Upper lobe of left lung (tissue), 6 donors: Measurements from ENCODE around the gene FIBCD1. TPM values are rescaled to one million over a fixed set of nuclear protein-coding genes. Genes with fewer than 3 reads are reported as not detected.

Experiments used
- ATAC-seq, 2 donors: fragments of 200-7000 bp; cut with Tn5 transposase; one replicate each; pipeline ENCODE4 v1.9.1; 2022; ENCODE audit warnings: mild to moderate bottlenecking in 2 of 2, moderate library complexity in 2 of 2; ENCODE audit not compliant: low FRiP score in 2 of 2
- DNase-seq, 2 donors: peaks; one replicate each; pipeline ENCODE4 v3.0.0-alpha.2; 2019 to 2020
- H3K27ac ChIP-seq, 4 donors: fragments of 200-600 bp; sonication (generic); one replicate each; pipeline ENCODE4 v1.5.1; 2016 to 2019
- H3K27me3 ChIP-seq, 4 donors: fragments of 200-600 bp; sonication (generic); one replicate each; pipeline ENCODE4 v1.5.1; 2017 to 2019
- H3K36me3 ChIP-seq, 4 donors: fragments of 200-600 bp; sonication (generic); one replicate each; pipeline ENCODE4 v1.5.1; 2016 to 2019
- H3K4me1 ChIP-seq, 4 donors: fragments of 200-600 bp; sonication (generic); one replicate each; pipeline ENCODE4 v1.5.1; 2018 to 2019
- H3K4me3 ChIP-seq, 4 donors: fragments of 200-600 bp; sonication (generic); one replicate each; pipeline ENCODE4 v1.5.1; 2017 to 2019; ENCODE audit warnings: mild to moderate bottlenecking in 2 of 4, moderate library complexity in 1 of 4
- H3K9me3 ChIP-seq, 4 donors: fragments of 200-600 bp; sonication (generic); one replicate each; pipeline ENCODE4 v1.5.1; 2018 to 2019
- CTCF ChIP-seq, 6 experiments: fragments of 450-650 bp in 4 of 6; fragments of 200-600 bp in 2 of 6; sonication (generic) in 2 of 6; IDR thresholded peaks; one replicate each; pipeline ENCODE4 v1.5.1; 2016 to 2019; ENCODE audit warnings: antibody characterized with exemption in 6 of 6
- EP300 ChIP-seq, 4 donors: sonication (generic); formaldehyde crosslinking; IDR thresholded peaks; one replicate each; pipeline ENCODE4 v1.5.1; 2017; ENCODE audit warnings: antibody characterized with exemption in 4 of 4, control low read depth in 2 of 4
- POLR2A ChIP-seq, 4 donors: fragments of 450-650 bp; IDR thresholded peaks; one replicate each; pipeline ENCODE4 v1.5.1; 2016 to 2017; ENCODE audit warnings: antibody characterized with exemption in 4 of 4, mild to moderate bottlenecking in 2 of 4
- POLR2AphosphoS5 ChIP-seq, 2 donors: sonication (generic); formaldehyde crosslinking; IDR thresholded peaks; one replicate each; pipeline ENCODE4 v1.5.1; 2017; ENCODE audit warnings: antibody characterized with exemption in 2 of 2
- WGBS, 2 donors: methylation state at CpG; one replicate each; pipeline ENCODE4 v1.1.5; 2017 to 2018; 5-methylcytosine and 5-hydroxymethylcytosine counted together
- total RNA-seq, 6 donors: library from RNA; depleted of rRNA in 4 of 6; stranded (reverse); fragments of >200 nt in 4 of 6; gene quantifications; one replicate each; pipeline versions ENCODE4 v1.1.0 to v1.2.1, GENCODE V29; 2016 to 2021
- donor health status: DM: no; HTN: no; CAD: no; lungs with moderate emphysema.
- donor health status: DM: no; HTN: yes; CAD: no; lungs with severe emphysema.

FIBCD1 gene
- total RNA-seq, 6 donors from 2014 or later, result 0.30 to 15.8 (median 4.1) TPM

- no peak for TF ChIP-seq EP300 (IDR thresholded peaks at IDR 0.05)
- TF ChIP-seq CTCF (IDR thresholded peaks at IDR 0.05), result no peak
- no peak for TF ChIP-seq POLR2A (IDR thresholded peaks at IDR 0.05)
- no peak for TF ChIP-seq POLR2AphosphoS5 (IDR thresholded peaks at IDR 0.05)
- Histone ChIP-seq H3K4me1 (peaks cover 0 to 3% (median 0%) of the 10 kb centered on the region in 4 donors), H3K4me3 (no peak overlapping the region), H3K27ac (no peak overlapping the region), H3K36me3 (no peaks in the 10 kb centered on the region), H3K9me3 (no peaks in the 10 kb centered on the region), H3K27me3 (no peaks in the 10 kb centered on the region)
- no peak for DNase-seq
- no peak for ATAC-seq
- WGBS, 2 donors, result 81 to 86% methylated on average over 15 of the region's 15 CpGs
Observed at GRCh38 chr9:130963337-130963908, 24.4 kb upstream of the FIBCD1 start.

- no peak for DNase-seq
- ATAC-seq, result peak in 1 of 2 donors; percentile 91
- 65 to 66% methylated on average over 15 to 22 of the region's 22 CpGs for WGBS, 2 donors
- peaks cover 0 to 3% (median 0%) of the 10 kb centered on the region in 4 donors for H3K4me1 ChIP-seq
- no peaks in the 10 kb centered on the region for H3K9me3 ChIP-seq
- TF ChIP-seq POLR2AphosphoS5 (IDR thresholded peaks at IDR 0.05), result peak in 1 of 2 donors; percentile 45
- TF ChIP-seq POLR2A (IDR thresholded peaks at IDR 0.05), result no peak
- no peaks in the 10 kb centered on the region for H3K36me3 ChIP-seq
- H3K4me3 ChIP-seq, result no peak overlapping the region
- no peak overlapping the region for H3K27ac ChIP-seq
- no peaks in the 10 kb centered on the region for H3K27me3 ChIP-seq
Observed at GRCh38 chr9:130962418-130963316, 23.6 kb upstream of the FIBCD1 start.

DNA sequence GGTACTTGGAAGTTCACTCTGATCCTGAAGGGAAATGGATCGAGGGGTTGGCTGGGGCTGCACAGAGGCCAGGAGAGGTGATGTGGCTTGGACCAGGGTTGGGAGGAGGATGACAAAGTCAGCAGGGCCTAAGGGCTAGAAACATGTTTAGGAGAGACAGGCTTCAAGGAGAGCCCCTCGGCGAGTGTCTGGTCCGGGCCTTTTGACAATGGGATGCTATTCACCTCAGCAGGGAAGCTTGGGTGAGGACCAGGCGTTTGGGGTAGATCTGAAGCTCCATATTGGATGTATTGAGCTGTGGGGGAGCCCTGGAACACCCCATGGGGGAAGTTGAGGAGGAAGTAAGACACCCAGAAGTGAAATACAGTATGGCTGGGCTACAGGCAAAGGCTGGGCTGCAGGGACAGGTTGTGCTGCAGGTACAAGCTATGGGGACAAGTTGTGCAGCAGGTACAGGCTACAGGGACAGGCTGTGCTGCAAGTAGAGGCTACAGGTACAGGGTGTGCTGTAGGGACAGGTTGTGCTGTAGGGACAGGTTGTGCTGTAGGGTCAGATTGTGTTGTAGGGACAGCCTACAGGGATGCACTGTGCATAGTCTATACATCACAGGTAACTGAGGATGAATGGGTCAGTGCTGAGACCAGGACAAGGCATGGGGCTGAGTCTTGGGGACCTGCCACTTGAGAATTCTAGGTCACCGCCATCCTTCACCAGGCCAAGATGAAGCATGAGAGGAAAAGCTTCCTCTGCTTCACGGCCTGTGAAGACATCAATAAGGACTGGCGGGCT is 22.7 kb upstream of the FIBCD1 start:
- no peak for DNase-seq
- no peak overlapping the region for H3K27ac ChIP-seq
- 75 to 87% methylated on average over 8 of the region's 8 CpGs for WGBS, 2 donors
- TF ChIP-seq POLR2A (IDR thresholded peaks at IDR 0.05) (no peak), EP300 (IDR thresholded peaks at IDR 0.05) (no peak), CTCF (IDR thresholded peaks at IDR 0.05) (no peak), POLR2AphosphoS5 (IDR thresholded peaks at IDR 0.05) (no peak)
- no peaks in the 10 kb centered on the region for H3K27me3 ChIP-seq
- H3K9me3 ChIP-seq, result no peaks in the 10 kb centered on the region
- H3K4me1 ChIP-seq, result peaks cover 0 to 3% (median 0%) of the 10 kb centered on the region in 4 donors
- no peak overlapping the region for H3K4me3 ChIP-seq
- no peak for ATAC-seq
- H3K36me3 ChIP-seq, result no peaks in the 10 kb centered on the region

- ATAC-seq (no peak), DNase-seq (no peak)
- TF ChIP-seq POLR2AphosphoS5 (IDR thresholded peaks at IDR 0.05) (no peak), CTCF (IDR thresholded peaks at IDR 0.05) (no peak), EP300 (IDR thresholded peaks at IDR 0.05) (no peak), POLR2A (IDR thresholded peaks at IDR 0.05) (no peak)
- 75 to 83% methylated on average over 10 to 14 of the region's 14 CpGs for WGBS, 2 donors
- Histone ChIP-seq H3K4me1 (peaks cover 0 to 3% (median 0%) of the 10 kb centered on the region in 4 donors), H3K27me3 (no peaks in the 10 kb centered on the region), H3K36me3 (no peaks in the 10 kb centered on the region), H3K4me3 (no peak overlapping the region), H3K27ac (no peak overlapping the region), H3K9me3 (no peaks in the 10 kb centered on the region)
Observed at GRCh38 chr9:130960522-130961378, 21.7 kb upstream of the FIBCD1 start.
